ENCODE results near the gene METAP2. TPM values are rescaled to one million over a fixed set of nuclear protein-coding genes. Genes with fewer than 3 reads are reported as not detected.

Gene METAP2
- total and polyA plus RNA-seq, 2 of the 8 experiments (the other 6 are each of a cell fraction or from before 2014, with no cell fraction given) = 41.3 to 114 TPM

- Histone ChIP-seq H3K79me1 (ENCODE audit: low read depth, low read length) (no peaks in the 10 kb centered on the region; the same call in 1 of the 2 replicates), H3K36me3 (ENCODE audit: control insufficient read depth in 2 of 4, insufficient read depth in 4 of 4, low read length in 3 of 4) (peaks cover 13 to 80% (median 36%) of the 10 kb centered on the region in 4 experiments; a peak in 7 of 8 replicates), H3K4me2 (ENCODE audit: insufficient read depth in 1 of 2, low read depth in 2 of 2, low read length in 2 of 2) (no peak overlapping the region), H3K4ac (replicated peaks; ENCODE audit: insufficient read length, low read depth, low read length) (no peak overlapping the region), H2BK15ac (ENCODE audit: low read length) (no peak overlapping the region), H3K4me1 (replicated peaks in 1 of 4; ENCODE audit: control insufficient read depth in 3 of 4, insufficient read depth in 4 of 4, low read length in 3 of 4) (peaks cover 0 to 5% (median 1%) of the 10 kb centered on the region in 4 experiments; a peak in 3 of 7 replicates), H3K79me2 (ENCODE audit: control insufficient read depth in 1 of 2, insufficient read depth in 2 of 2, low read length in 2 of 2) (peaks cover 10 to 90% of the 10 kb centered on the region in 2 experiments), H2AK5ac (ENCODE audit: low read depth, low read length) (no peak overlapping the region), H3K23me2 (ENCODE audit: low read depth, low read length) (no peaks in the 10 kb centered on the region), H3K18ac (ENCODE audit: extremely low read depth, low read length) (no peak overlapping the region), H4K91ac (replicated peaks; ENCODE audit: insufficient read length, low read length) (no peak overlapping the region), H2AFZ (ENCODE audit: low read length) (no peak overlapping the region), H2BK5ac (ENCODE audit: low read depth, low read length) (no peak overlapping the region), H4K20me1 (replicated peaks in 1 of 2; ENCODE audit: control insufficient read depth in 1 of 2, insufficient read depth in 2 of 2, low read length in 2 of 2) (peaks cover 22 to 30% of the 10 kb centered on the region in 2 experiments), H3K9me3 (ENCODE audit: insufficient read depth in 2 of 2, low read depth in 1 of 2, low read length in 1 of 2) (no peaks in the 10 kb centered on the region), H3K4me3 (ENCODE audit: extremely low read depth in 1 of 4, insufficient read depth in 2 of 4, low read depth in 3 of 4, low read length in 4 of 4) (no peak overlapping the region), H3K56ac (replicated peaks; ENCODE audit: insufficient read length, low read depth, low read length) (no peak overlapping the region), H3K14ac (ENCODE audit: insufficient read length) (no peak overlapping the region), H4K8ac (ENCODE audit: extremely low read depth, insufficient read depth, low read length) (no peak overlapping the region), H2BK20ac (ENCODE audit: low read length) (no peak overlapping the region), H2BK120ac (replicated peaks; ENCODE audit: low read depth, low read length) (no peak overlapping the region), H3K27me3 (replicated peaks in 1 of 4; ENCODE audit: control insufficient read depth in 3 of 4, extremely low read depth in 1 of 4, insufficient read depth in 3 of 4, low read length in 3 of 4) (no peaks in the 10 kb centered on the region), H3K23ac (ENCODE audit: insufficient read length) (no peak overlapping the region), H4K5ac (ENCODE audit: insufficient read length, low read depth, low read length) (no peak overlapping the region), H3K9ac (replicated peaks in 1 of 4; ENCODE audit: extremely low read depth in 1 of 4, low read depth in 3 of 4, low read length in 3 of 4) (no peak overlapping the region), H2BK12ac (ENCODE audit: low read depth, low read length) (no peak overlapping the region), H3K27ac (ENCODE audit: low read depth, low read length) (no peak overlapping the region)
- no peak for DNase-seq (ENCODE audit: low read depth in 1 of 2, low spot score in 2 of 2)
- no peak for FAIRE-seq
- ChIA-PET CTCF (ENCODE audit: partially characterized antibody) (interaction anchor here (0.9 to 1.3 kb wide), 2 partner anchors 20 to 22 kb away, joined by 3 to 4 read pairs; no protein-coding TSS in a partner anchor), POLR2A (ENCODE audit: partially characterized antibody) (interaction anchor here (0.7 to 1.4 kb wide), 2 partner anchors 14 to 18 kb away, joined by 3 read pairs; no protein-coding TSS in a partner anchor)
- no peak for TF ChIP-seq PHF8 (conservative IDR thresholded peaks at IDR 0.05; ENCODE audit: low read depth, low read length)
- TF ChIP-seq BCL11A (IDR thresholded peaks at IDR 0.05; ENCODE audit: low read depth in 2 of 2, low read length in 2 of 2) = no peak
- 87% methylated on average over 4 of the region's 4 CpGs; no CpG with 5 or more reads in 1 of the 2 experiments for WGBS, 2 experiments (ENCODE audit: extremely low coverage in 1 of 2, insufficient coverage in 1 of 2, insufficient read length in 1 of 2, insufficient replicate concordance in 2 of 2, low coverage in 1 of 2, low lambda C conversion rate in 2 of 2, missing lambda C conversion rate in 1 of 2)
These were observed 54.5 kb downstream of the METAP2 start for GRCh38 chr12:95528431-95528830.

All from H1 (cell line).